Measurements from ENCODE around the gene PDSS2. TPM values are rescaled to one million over a fixed set of nuclear protein-coding genes. Genes with fewer than 3 reads are reported as not detected.

PDSS2 gene
- total RNA-seq, 4 donors from 2014 or later: 6.5 to 9.6 (median 8.8) TPM

DNA sequence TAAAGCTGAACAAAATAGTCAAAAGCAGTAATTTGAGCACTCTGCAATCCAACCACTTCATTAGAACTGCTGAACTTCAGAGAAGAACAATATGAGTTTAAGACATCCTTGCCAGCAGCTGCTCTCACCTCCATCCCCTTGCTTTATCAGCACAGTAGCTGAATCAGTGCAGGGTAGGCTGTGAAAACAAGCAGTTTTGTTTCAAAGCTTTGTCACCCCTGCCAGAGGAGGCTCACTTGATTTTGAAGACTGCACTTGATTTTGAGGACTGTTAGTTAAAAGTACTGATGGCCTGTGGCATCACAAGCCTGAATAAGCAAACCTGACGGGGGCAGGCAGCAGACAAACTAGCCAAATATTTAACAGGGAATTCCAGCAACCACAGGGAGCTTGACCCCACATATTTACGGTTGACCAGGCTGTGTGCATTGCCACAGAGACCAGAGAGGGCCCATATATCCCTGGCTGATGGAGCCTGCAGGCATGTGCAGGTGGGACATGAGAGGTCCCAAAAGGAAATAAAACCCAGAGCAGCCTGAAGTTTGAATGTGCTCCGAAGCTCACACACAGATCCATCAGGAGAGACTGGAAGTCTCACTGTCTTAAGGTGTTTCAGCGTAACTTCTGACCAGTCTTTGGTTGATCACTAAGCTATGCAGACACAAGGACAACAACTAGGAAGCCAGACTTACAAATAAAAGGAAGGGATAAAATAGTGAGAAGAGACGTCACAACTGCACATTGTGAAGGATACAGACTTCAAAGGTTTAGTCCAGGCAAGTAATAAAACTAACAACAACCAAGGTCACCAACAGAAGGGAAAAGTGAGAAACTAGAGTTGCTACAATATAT is 97.4 kb downstream of the PDSS2 start:
- ATAC-seq (ENCODE audit: low FRiP score): no peak
- no peak for DNase-seq (ENCODE audit: low spot score)
- TF ChIP-seq, protein P1, sequence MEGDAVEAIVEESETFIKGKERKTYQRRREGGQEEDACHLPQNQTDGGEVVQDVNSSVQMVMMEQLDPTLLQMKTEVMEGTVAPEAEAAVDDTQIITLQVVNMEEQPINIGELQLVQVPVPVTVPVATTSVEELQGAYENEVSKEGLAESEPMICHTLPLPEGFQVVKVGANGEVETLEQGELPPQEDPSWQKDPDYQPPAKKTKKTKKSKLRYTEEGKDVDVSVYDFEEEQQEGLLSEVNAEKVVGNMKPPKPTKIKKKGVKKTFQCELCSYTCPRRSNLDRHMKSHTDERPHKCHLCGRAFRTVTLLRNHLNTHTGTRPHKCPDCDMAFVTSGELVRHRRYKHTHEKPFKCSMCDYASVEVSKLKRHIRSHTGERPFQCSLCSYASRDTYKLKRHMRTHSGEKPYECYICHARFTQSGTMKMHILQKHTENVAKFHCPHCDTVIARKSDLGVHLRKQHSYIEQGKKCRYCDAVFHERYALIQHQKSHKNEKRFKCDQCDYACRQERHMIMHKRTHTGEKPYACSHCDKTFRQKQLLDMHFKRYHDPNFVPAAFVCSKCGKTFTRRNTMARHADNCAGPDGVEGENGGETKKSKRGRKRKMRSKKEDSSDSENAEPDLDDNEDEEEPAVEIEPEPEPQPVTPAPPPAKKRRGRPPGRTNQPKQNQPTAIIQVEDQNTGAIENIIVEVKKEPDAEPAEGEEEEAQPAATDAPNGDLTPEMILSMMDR (IDR thresholded peaks at IDR 0.05): no peak

DNA sequence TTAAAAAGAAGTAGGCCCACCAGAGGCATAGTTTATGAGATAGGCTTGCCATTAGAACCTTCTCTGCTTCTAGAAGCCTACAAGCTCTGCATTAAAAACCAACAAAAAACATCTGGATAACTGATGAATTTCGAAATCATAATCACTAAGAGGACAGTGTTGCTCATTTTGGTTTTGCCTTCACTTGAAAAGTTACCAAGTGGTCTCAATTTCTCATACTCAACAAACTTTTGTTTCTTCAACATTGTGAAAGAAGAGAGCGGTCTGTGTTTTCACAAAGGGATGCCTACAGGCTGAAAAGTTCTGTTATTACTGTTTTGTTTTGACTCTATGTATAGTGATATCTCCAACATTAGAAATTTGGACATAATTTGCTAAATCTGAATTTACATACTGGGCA is 98.9 kb downstream of the PDSS2 start:
- TF ChIP-seq, protein P1 (IDR thresholded peaks at IDR 0.05): no peak

DNA sequence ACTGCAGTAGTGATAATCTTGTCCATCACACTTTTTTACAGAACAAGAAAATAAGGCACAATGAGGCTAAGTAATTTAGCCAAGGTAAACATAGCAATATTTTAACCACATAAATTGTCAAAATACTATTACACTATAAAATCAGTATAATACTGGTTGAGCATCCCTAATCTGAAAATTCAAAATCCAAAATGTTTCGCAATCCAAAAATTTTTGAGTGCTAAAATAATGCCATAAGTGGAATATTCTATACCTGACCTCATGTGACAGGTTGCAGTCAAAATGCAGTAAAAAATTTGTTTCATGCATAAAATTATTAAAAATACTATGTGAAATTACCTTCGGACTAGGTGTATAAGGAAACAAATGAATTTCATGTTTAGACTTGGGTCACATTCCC is 101.5 kb downstream of the PDSS2 start:
- TF ChIP-seq, protein P1 (IDR thresholded peaks at IDR 0.05): no peak
- ATAC-seq (ENCODE audit: low FRiP score) (no peak), DNase-seq (ENCODE audit: low spot score) (no peak)

More for the DNA sequence above, 98.9 kb downstream of the PDSS2 start:
- ATAC-seq (ENCODE audit: low FRiP score) (no peak), DNase-seq (ENCODE audit: low spot score) (no peak)

DNA sequence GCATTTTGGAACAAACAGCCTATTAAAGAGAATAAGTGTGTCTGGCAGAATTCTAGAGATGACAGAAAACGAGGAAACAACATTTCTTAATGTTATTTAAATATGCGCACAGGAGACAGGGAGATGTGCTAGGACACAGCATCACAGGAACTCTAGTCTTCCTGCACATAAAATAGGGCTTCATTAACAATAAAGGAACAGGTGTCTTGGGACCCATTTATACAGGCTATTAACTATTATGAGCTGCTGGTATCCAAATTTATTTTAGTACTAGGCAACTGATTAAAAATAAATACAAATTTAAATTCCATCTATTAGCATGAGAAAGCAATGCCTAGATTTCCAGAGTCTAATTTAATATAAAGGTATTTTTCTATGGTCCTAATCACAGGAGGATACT is 102.3 kb downstream of the PDSS2 start:
- DNase-seq (ENCODE audit: low spot score): no peak
- TF ChIP-seq, protein P1 (IDR thresholded peaks at IDR 0.05): no peak
- ATAC-seq (ENCODE audit: low FRiP score): no peak

DNA sequence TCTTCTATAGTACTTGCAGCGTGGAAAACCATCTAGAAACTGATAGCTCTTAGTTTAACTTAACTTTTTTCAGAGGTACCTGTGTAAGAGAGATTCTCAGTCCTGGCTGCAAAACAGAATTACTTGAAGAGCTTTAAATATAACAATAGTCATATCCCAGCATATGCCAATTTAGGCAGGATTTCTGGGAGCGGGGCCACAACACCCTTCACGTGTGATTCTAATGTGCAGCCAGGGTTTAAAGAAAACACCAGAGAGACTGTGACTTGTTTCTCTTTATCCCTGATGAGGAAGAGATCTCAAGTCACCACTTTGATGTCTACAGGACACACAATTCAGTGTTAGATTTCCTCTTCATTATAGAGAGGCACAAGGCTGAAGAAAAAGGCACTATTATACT is 103.7 kb downstream of the PDSS2 start:
- no peak for ATAC-seq (ENCODE audit: low FRiP score)
- TF ChIP-seq, protein P1 (IDR thresholded peaks at IDR 0.05): no peak

DNA sequence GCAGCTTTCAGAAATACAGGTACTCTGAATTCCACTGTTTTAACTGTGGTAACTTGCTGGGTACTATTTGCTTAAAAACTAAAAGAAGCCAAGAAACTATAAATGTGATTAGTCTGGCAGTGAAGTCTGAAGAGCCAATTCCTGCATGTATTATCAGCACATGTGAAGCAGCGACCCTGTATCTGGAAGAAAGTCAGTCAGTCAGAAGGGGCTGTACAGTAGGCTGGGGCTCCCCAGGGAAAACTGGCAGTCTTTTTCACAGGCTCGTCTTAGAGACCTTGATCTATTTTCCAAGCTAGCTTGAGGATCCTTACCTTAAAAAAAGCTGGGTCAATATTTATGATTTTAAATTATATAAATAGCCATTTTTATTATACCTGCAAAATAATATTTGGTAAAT is 104.9 kb downstream of the PDSS2 start:
- no peak for ATAC-seq (ENCODE audit: low FRiP score)
- DNase-seq (ENCODE audit: low spot score): no peak
- TF ChIP-seq, protein P1 (IDR thresholded peaks at IDR 0.05): no peak

More for the DNA sequence above, 103.7 kb downstream of the PDSS2 start:
- no peak for DNase-seq (ENCODE audit: low spot score)
